ENCODE results near the gene PRRC2B. TPM values are rescaled to one million over a fixed set of nuclear protein-coding genes. Genes with fewer than 3 reads are reported as not detected.

PRRC2B gene
- total and polyA plus RNA-seq, 2 of the 8 experiments (the other 6 are each of a cell fraction or from before 2014, with no cell fraction given) = 37.3 to 249 TPM

DNA sequence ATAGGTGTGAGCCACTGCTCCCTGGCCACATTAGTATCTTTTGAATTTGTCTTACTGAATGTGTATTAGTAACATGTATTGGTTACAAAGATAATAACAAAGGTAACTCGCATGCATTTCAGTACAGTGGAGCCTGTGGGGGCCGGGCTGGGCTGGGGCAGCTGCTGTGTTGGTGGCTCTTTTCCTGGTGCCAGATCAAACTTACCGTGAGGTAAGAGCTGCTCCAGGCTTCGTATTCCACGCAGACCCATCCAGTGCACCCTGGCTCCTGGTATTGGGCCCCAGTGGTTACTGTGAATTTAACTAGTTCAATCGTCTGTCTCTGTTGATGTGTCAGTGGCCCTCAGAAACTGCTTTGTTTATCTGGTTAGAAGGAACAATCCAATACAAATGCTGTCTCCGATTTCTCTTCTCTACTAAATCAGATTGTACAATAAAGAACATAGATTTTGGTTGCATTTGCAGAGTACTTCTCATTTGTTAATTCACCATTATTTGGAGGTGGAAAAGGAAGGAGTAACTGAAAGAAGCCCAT is 15.6 kb downstream of the PRRC2B start (continued):
- TF ChIP-seq, protein P1, sequence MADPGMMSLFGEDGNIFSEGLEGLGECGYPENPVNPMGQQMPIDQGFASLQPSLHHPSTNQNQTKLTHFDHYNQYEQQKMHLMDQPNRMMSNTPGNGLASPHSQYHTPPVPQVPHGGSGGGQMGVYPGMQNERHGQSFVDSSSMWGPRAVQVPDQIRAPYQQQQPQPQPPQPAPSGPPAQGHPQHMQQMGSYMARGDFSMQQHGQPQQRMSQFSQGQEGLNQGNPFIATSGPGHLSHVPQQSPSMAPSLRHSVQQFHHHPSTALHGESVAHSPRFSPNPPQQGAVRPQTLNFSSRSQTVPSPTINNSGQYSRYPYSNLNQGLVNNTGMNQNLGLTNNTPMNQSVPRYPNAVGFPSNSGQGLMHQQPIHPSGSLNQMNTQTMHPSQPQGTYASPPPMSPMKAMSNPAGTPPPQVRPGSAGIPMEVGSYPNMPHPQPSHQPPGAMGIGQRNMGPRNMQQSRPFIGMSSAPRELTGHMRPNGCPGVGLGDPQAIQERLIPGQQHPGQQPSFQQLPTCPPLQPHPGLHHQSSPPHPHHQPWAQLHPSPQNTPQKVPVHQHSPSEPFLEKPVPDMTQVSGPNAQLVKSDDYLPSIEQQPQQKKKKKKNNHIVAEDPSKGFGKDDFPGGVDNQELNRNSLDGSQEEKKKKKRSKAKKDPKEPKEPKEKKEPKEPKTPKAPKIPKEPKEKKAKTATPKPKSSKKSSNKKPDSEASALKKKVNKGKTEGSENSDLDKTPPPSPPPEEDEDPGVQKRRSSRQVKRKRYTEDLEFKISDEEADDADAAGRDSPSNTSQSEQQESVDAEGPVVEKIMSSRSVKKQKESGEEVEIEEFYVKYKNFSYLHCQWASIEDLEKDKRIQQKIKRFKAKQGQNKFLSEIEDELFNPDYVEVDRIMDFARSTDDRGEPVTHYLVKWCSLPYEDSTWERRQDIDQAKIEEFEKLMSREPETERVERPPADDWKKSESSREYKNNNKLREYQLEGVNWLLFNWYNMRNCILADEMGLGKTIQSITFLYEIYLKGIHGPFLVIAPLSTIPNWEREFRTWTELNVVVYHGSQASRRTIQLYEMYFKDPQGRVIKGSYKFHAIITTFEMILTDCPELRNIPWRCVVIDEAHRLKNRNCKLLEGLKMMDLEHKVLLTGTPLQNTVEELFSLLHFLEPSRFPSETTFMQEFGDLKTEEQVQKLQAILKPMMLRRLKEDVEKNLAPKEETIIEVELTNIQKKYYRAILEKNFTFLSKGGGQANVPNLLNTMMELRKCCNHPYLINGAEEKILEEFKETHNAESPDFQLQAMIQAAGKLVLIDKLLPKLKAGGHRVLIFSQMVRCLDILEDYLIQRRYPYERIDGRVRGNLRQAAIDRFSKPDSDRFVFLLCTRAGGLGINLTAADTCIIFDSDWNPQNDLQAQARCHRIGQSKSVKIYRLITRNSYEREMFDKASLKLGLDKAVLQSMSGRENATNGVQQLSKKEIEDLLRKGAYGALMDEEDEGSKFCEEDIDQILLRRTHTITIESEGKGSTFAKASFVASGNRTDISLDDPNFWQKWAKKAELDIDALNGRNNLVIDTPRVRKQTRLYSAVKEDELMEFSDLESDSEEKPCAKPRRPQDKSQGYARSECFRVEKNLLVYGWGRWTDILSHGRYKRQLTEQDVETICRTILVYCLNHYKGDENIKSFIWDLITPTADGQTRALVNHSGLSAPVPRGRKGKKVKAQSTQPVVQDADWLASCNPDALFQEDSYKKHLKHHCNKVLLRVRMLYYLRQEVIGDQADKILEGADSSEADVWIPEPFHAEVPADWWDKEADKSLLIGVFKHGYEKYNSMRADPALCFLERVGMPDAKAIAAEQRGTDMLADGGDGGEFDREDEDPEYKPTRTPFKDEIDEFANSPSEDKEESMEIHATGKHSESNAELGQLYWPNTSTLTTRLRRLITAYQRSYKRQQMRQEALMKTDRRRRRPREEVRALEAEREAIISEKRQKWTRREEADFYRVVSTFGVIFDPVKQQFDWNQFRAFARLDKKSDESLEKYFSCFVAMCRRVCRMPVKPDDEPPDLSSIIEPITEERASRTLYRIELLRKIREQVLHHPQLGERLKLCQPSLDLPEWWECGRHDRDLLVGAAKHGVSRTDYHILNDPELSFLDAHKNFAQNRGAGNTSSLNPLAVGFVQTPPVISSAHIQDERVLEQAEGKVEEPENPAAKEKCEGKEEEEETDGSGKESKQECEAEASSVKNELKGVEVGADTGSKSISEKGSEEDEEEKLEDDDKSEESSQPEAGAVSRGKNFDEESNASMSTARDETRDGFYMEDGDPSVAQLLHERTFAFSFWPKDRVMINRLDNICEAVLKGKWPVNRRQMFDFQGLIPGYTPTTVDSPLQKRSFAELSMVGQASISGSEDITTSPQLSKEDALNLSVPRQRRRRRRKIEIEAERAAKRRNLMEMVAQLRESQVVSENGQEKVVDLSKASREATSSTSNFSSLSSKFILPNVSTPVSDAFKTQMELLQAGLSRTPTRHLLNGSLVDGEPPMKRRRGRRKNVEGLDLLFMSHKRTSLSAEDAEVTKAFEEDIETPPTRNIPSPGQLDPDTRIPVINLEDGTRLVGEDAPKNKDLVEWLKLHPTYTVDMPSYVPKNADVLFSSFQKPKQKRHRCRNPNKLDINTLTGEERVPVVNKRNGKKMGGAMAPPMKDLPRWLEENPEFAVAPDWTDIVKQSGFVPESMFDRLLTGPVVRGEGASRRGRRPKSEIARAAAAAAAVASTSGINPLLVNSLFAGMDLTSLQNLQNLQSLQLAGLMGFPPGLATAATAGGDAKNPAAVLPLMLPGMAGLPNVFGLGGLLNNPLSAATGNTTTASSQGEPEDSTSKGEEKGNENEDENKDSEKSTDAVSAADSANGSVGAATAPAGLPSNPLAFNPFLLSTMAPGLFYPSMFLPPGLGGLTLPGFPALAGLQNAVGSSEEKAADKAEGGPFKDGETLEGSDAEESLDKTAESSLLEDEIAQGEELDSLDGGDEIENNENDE (IDR thresholded peaks at IDR 0.05; ENCODE audit: insufficient replicate concordance, low read length) = no peak
- TF ChIP-seq CREB1 (IDR thresholded peaks at IDR 0.05) (no peak), NRF1 (IDR thresholded peaks at IDR 0.05; ENCODE audit: low read depth, low read length) (no peak), TCF12 (IDR thresholded peaks at IDR 0.05; ENCODE audit: low read depth, low read length) (no peak), POU5F1 (IDR thresholded peaks at IDR 0.05; ENCODE audit: low read depth, low read length) (no peak), CBX5 (IDR thresholded peaks at IDR 0.05; ENCODE audit: low read depth, low read length) (no peak), MAX (IDR thresholded peaks at IDR 0.05) (no peak)

Measured in H1 (cell line).